Colonic mucosa (tissue), 4 donors: Measurements from ENCODE around the gene ARHGAP10. TPM values are rescaled to one million over a fixed set of nuclear protein-coding genes. Genes with fewer than 3 reads are reported as not detected.

Experiments
- DNase-seq: peaks from one replicate; pipeline ENCODE4 v3.0.0-alpha.2; 2020
- H3K27ac ChIP-seq: fragments of 200-600 bp; one replicate; pipeline ENCODE4 v1.8.0; 2021
- H3K27me3 ChIP-seq: fragments of 200-600 bp; one replicate; pipeline ENCODE4 v1.8.0; 2021
- H3K36me3 ChIP-seq: fragments of 200-600 bp; one replicate; pipeline ENCODE4 v1.8.0; 2021
- H3K4me1 ChIP-seq: fragments of 200-600 bp; one replicate; pipeline ENCODE4 v1.8.0; 2021; ENCODE audit warnings: mild to moderate bottlenecking
- H3K4me3 ChIP-seq: fragments of 200-600 bp; one replicate; pipeline ENCODE4 v1.8.0; 2021
- H3K9ac ChIP-seq, 2 donors: one replicate each; pipeline ENCODE4 v1.7.0; 2013; ENCODE audit warnings: control low read depth in 2 of 2, low read depth in 2 of 2, low read length in 2 of 2
- H3K9me3 ChIP-seq: fragments of 200-600 bp; one replicate; pipeline ENCODE4 v1.8.0; 2021
- intact Hi-C: fragments of 100-400 bp; cut with DNase I; formaldehyde crosslinking; loops from one replicate; pipeline ENCODE4 v1.14.1; 2022
- total RNA-seq, 2 donors: library from RNA; stranded (reverse); fragmentation: NEBNext Ultra II Directional in 1 of 2; extraction: Animal tissue kit (Norgen Biotek cat#: 25700) in 1 of 2; gene quantifications; one replicate each; pipeline ENCODE4 v1.2.1, GENCODE V29; 2021
- TF ChIP-seq, protein P1 (sequence below): fragments of 200-600 bp; IDR thresholded peaks from one replicate; pipeline ENCODE4 v1.8.0; 2022; ENCODE audit warnings: antibody characterized with exemption, mild to moderate bottlenecking
- donor health status: healthy.
- donor health status: DM: no; HTN: no; CAD: no.
- donor health status: DM: no; HTN: no; CAD: no.

Gene ARHGAP10
- total RNA-seq, 2 donors from 2014 or later = 4.4 to 7.1 TPM

- H3K36me3 ChIP-seq = no peaks in the 10 kb centered on the region
- H3K9ac ChIP-seq = no peak overlapping the region
- no peaks in the 10 kb centered on the region for H3K27me3 ChIP-seq
- TF ChIP-seq, protein P1, sequence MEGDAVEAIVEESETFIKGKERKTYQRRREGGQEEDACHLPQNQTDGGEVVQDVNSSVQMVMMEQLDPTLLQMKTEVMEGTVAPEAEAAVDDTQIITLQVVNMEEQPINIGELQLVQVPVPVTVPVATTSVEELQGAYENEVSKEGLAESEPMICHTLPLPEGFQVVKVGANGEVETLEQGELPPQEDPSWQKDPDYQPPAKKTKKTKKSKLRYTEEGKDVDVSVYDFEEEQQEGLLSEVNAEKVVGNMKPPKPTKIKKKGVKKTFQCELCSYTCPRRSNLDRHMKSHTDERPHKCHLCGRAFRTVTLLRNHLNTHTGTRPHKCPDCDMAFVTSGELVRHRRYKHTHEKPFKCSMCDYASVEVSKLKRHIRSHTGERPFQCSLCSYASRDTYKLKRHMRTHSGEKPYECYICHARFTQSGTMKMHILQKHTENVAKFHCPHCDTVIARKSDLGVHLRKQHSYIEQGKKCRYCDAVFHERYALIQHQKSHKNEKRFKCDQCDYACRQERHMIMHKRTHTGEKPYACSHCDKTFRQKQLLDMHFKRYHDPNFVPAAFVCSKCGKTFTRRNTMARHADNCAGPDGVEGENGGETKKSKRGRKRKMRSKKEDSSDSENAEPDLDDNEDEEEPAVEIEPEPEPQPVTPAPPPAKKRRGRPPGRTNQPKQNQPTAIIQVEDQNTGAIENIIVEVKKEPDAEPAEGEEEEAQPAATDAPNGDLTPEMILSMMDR = no peak
- H3K9me3 ChIP-seq = no peaks in the 10 kb centered on the region
- intact Hi-C loops = no loop called here
- no peaks in the 10 kb centered on the region for H3K4me1 ChIP-seq
- DNase-seq = no peak
- H3K27ac ChIP-seq = no peak overlapping the region
- no peak overlapping the region for H3K4me3 ChIP-seq
These were observed 22.2 kb downstream of the ARHGAP10 start for GRCh38 chr4:147754037-147754445.

- Histone ChIP-seq H3K27ac (peak overlapping the region; percentile 35), H3K9ac (no peak overlapping the region), H3K36me3 (no peaks in the 10 kb centered on the region), H3K4me1 (no peaks in the 10 kb centered on the region), H3K27me3 (no peaks in the 10 kb centered on the region), H3K4me3 (no peak overlapping the region), H3K9me3 (no peaks in the 10 kb centered on the region)
- intact Hi-C loops = no loop called here
- DNase-seq = no peak
- TF ChIP-seq, protein P1 = no peak
These were observed 23.8 kb downstream of the ARHGAP10 start for GRCh38 chr4:147755561-147756295.

DNA sequence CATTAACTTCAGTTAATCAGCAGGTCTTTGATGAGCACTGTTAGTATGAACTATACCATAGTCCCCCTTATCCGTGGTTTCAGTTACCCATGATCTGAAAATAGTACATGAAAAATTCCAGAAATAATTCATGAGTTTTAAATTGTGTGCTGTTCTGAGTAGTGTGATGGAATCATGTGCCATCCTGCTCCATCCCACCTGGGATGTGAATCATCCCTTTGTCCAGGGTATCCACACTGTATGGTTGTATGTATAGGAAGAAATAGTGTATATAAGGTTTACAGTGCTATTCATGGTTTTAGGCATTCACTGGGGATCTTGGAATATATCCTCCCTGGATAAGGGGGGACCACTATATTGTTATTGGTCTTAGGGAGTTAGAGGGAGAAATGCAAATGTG is 24.5 kb downstream of the ARHGAP10 start:
- Histone ChIP-seq H3K36me3 (no peaks in the 10 kb centered on the region), H3K9ac (no peak overlapping the region), H3K27ac (no peak overlapping the region), H3K27me3 (no peaks in the 10 kb centered on the region), H3K4me3 (no peak overlapping the region), H3K4me1 (no peaks in the 10 kb centered on the region), H3K9me3 (no peaks in the 10 kb centered on the region)
- TF ChIP-seq, protein P1 = no peak
- intact Hi-C loops = no loop called here
- no peak for DNase-seq

- TF ChIP-seq, protein P1 = no peak
- Histone ChIP-seq H3K27ac (no peak overlapping the region), H3K4me1 (no peaks in the 10 kb centered on the region), H3K27me3 (no peaks in the 10 kb centered on the region), H3K9me3 (no peaks in the 10 kb centered on the region), H3K9ac (no peak overlapping the region), H3K4me3 (no peak overlapping the region), H3K36me3 (no peaks in the 10 kb centered on the region)
- intact Hi-C loops = no loop called here
- DNase-seq = no peak
These were observed 28.3 kb downstream of the ARHGAP10 start for GRCh38 chr4:147760176-147760575.

GRCh38 chr4:147760695-147761094 is 28.8 kb downstream of the ARHGAP10 start:
- DNase-seq = no peak
- no peaks in the 10 kb centered on the region for H3K36me3 ChIP-seq
- no peaks in the 10 kb centered on the region for H3K9me3 ChIP-seq
- no peaks in the 10 kb centered on the region for H3K4me1 ChIP-seq
- no peak overlapping the region for H3K4me3 ChIP-seq
- no peaks in the 10 kb centered on the region for H3K27me3 ChIP-seq
- TF ChIP-seq, protein P1 = no peak
- no peak overlapping the region for H3K9ac ChIP-seq
- H3K27ac ChIP-seq = no peak overlapping the region
- intact Hi-C loops = no loop called here
